Activated naive CD8-positive, alpha-beta T cell (primary cell): ENCODE results near the gene GBP7.

Experiments used
- H3K27ac Mint-ChIP-seq: one replicate; pipeline ENCODE4 v1.8.0; 2021; ENCODE audit warnings: mixed read lengths
- H3K27me3 Mint-ChIP-seq: one replicate; pipeline ENCODE4 v1.8.0; 2021; ENCODE audit warnings: mixed read lengths
- H3K36me3 Mint-ChIP-seq: one replicate; pipeline ENCODE4 v1.8.0; 2021; ENCODE audit warnings: mixed read lengths
- H3K4me1 Mint-ChIP-seq: one replicate; pipeline ENCODE4 v1.8.0; 2021; ENCODE audit warnings: low read depth, mixed read lengths
- H3K4me3 Mint-ChIP-seq: one replicate; pipeline ENCODE4 v1.8.0; 2021; ENCODE audit warnings: mild to moderate bottlenecking, mixed read lengths
- H3K9me3 Mint-ChIP-seq: one replicate; pipeline ENCODE4 v1.8.0; 2021; ENCODE audit warnings: low read depth, mixed read lengths

Gene GBP7

DNA sequence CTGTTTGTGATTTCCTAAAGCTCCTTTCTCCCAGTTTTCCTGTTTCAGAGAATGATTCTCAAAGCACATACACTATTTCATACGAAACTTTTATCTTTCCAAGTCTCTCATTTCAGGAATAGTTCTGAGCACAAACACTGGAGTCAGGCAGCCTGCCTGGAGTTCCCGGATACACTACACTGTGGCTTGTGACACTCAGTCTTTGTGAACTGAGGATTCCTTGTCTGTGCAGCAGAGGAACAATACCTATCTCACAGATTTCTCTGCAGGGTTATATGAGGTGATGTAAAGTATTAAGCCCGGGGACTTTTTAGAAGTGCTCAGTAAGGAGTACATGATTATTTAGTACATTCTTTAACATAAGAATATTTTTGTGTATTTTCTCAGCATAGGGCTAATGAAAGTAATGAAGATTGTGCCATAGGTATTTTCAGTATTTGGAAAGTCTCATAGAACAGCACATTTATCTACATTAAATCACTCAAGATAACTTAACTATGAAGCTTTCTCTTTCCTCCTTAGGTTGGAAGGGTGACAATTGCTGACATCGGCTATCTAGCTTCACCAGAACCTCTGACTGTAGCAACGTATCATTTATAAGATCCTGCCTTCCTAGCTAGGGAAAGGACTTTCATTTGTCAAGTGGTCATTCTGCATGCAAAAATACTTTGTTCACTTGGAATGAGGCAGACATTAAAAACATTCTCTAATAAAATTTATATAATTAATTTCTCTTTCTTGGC lies 62.8 kb downstream of the GBP7 start:
- Mint-ChIP-seq H3K4me3 (no peak overlapping the region), H3K36me3 (peaks cover 59% of the 10 kb centered on the region), H3K9me3 (no peaks in the 10 kb centered on the region), H3K27me3 (no peaks in the 10 kb centered on the region), H3K27ac (peak overlapping the region; percentile 67), H3K4me1 (peaks cover 58% of the 10 kb centered on the region)

DNA sequence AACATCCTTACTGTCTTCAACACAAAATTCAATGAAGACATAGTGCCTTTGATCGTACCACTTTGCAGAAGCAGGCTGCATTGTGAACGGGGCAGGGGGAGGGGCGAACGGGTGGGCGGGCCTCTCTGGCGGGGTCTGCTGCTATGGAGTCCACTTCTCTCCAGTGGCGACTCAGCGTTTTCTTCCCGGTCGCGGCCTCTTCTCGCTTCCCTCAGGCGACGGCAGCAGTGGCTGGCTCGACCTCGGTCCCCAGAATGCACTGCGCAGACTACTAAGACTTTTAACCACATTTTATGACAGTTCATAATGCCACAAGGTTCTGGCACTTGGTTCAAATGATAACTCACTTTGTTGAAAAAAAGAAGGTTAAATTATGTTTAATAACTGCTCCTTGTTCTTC lies 71.1 kb downstream of the GBP7 start:
- H3K4me1 Mint-ChIP-seq = peaks cover 20% of the 10 kb centered on the region
- H3K4me3 Mint-ChIP-seq = no peak overlapping the region
- peaks cover 53% of the 10 kb centered on the region for H3K36me3 Mint-ChIP-seq
- H3K27me3 Mint-ChIP-seq = no peaks in the 10 kb centered on the region
- peak overlapping the region; percentile 52 for H3K27ac Mint-ChIP-seq
- peaks cover 4% of the 10 kb centered on the region for H3K9me3 Mint-ChIP-seq

DNA sequence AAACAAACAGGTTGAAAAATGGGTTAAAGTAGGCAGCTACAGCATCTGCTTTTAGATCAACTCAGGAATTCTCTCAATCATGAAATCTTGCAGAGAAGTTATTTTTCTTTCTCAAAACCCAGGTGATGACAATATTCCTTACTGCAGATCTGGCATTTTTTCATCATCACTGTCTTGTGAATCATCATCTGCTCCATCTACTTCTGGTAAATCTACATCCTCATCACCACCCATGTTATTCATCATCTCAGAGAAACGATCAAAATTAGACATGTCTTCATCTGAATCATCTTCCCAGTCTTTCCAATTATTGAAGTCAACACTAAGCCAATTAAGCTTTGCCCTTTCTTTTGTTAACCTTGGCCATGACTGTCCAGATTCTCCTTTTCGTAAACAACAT lies 71.7 kb downstream of the GBP7 start:
- Mint-ChIP-seq H3K36me3 (peaks cover 48% of the 10 kb centered on the region), H3K4me3 (no peak overlapping the region), H3K4me1 (peaks cover 19% of the 10 kb centered on the region), H3K9me3 (peaks cover 4% of the 10 kb centered on the region), H3K27me3 (no peaks in the 10 kb centered on the region), H3K27ac (peak overlapping the region; percentile 52)

DNA sequence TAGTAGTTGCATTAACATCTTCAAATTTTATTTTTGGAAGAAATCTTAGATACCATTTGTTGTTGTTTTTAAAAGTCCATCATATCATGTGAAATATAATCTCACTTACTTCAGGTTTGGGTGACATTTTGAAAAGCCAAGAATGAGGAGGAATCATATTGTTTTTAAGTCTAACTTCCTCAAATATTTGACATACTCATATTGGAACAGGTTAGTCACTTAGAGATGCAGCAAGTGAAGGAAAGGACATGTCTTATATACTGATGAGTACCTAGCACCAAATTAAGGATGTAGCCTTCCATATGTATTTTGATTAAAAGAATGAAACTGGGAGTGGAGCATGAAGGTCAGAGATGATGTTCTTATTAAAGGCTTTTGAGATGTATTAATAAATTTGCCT lies 73.8 kb downstream of the GBP7 start:
- Mint-ChIP-seq H3K36me3 (peaks cover 33% of the 10 kb centered on the region), H3K4me1 (peaks cover 14% of the 10 kb centered on the region), H3K9me3 (peaks cover 4% of the 10 kb centered on the region), H3K27ac (no peak overlapping the region), H3K4me3 (no peak overlapping the region), H3K27me3 (no peaks in the 10 kb centered on the region)

DNA sequence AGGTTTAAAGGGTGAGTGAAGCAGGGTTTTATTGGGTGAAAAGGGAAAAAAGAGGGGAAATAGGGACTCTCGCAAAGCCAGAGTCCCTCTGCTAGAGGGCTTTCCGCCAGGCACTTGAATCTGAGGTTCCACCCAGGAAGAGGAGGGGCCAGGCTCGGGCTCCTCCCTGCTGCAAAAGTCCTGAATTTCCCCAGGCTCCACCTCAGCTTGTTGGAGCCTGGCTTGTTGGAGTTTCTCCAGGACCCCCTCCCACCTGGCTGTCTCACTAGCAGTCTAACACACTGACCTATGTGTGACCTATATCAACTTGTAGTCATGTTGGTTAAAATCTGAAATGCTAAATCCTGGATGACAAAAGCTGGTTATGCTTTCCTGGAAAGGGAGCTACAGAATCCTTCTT lies 75.4 kb downstream of the GBP7 start:
- Mint-ChIP-seq H3K36me3 (peaks cover 29% of the 10 kb centered on the region), H3K27ac (no peak overlapping the region), H3K4me3 (no peak overlapping the region), H3K27me3 (no peaks in the 10 kb centered on the region), H3K9me3 (peaks cover 15% of the 10 kb centered on the region), H3K4me1 (peaks cover 13% of the 10 kb centered on the region)

DNA sequence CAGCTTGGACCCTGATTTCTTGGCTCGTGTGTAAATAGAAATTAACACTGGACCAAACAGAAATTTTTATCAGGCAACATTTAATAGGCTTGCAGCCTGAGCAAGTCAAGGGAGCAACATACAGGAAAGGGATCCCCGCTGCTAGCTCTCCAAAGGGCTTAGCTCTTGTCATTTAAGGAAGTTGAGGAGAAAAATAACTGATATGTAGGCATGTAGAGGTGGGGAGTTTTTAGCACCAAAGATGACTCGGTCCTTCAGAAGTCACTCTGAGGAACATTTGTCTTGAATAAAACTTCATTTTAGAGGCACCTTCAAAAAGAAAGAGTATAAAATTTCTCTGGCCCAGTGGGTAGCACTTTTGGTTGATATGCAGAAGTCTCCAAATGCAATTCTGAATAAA lies 76.9 kb downstream of the GBP7 start:
- Mint-ChIP-seq H3K4me3 (no peak overlapping the region), H3K27me3 (no peaks in the 10 kb centered on the region), H3K27ac (no peak overlapping the region), H3K9me3 (peaks cover 11% of the 10 kb centered on the region), H3K36me3 (peaks cover 15% of the 10 kb centered on the region), H3K4me1 (peaks cover 2% of the 10 kb centered on the region)

DNA sequence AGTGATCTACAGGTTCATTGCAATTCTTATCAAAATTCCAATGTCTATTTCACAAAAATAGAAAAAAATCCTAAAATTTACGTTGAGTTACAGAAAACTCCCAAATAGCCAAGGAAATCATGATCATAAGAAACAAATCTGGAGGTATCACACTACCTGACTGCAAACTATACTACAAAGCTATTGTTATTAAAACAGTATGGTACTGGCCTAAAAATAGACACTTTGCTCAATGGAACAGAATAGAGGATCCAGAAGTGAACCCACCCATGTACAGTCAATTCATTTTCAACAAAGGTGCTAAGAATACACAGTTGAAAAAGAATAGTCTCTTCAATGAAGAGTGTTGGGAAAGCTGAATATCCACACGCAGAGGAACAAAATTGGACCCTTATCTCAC lies 80.1 kb downstream of the GBP7 start:
- no peaks in the 10 kb centered on the region for H3K27me3 Mint-ChIP-seq
- H3K4me1 Mint-ChIP-seq = peaks cover under 1% of the 10 kb centered on the region
- peaks cover 11% of the 10 kb centered on the region for H3K9me3 Mint-ChIP-seq
- H3K4me3 Mint-ChIP-seq = no peak overlapping the region
- no peak overlapping the region for H3K27ac Mint-ChIP-seq
- H3K36me3 Mint-ChIP-seq = peaks cover 11% of the 10 kb centered on the region

DNA sequence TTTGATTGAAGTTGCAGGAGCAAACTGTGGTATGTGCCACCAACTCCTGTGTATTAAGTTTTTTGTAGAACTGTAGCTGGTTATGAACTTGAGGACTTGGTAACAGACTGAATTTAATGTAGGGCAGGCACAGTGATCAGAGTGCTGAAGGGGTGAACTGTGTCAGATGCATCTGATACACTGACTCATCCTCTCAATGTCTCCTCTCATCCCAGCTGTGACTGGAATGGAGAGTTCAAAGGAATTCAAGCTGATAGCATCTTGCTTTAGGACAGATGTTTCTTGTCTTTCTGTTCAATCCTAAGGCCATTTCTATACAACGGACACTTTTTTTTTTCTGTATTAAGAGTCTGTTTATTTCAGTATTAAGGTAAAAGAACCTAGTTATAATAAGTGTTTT lies 85.8 kb downstream of the GBP7 start:
- H3K9me3 Mint-ChIP-seq = no peaks in the 10 kb centered on the region
- H3K4me3 Mint-ChIP-seq = no peak overlapping the region
- no peak overlapping the region for H3K27ac Mint-ChIP-seq
- no peaks in the 10 kb centered on the region for H3K27me3 Mint-ChIP-seq
- H3K4me1 Mint-ChIP-seq = peaks cover 5% of the 10 kb centered on the region
- H3K36me3 Mint-ChIP-seq = no peaks in the 10 kb centered on the region

DNA sequence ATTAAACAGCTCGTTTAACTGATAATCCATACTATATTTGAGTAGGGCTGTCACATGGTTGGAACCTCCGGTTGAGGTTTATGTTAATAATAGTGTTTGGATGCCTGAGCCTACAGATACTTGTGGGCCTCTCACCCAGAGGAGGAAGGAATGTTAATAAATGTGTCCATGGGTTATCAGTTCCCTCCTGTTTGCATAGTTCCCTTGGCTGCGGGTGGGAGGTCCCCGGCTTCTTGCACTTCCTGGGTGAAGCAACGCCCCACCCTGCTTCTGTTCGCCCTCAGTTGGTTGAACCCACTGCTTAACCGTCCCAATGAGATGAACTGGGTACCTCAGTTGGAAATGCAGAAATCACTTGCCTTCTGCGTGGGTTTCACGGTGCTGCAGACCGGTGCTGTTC lies 87.2 kb downstream of the GBP7 start:
- H3K4me3 Mint-ChIP-seq = no peak overlapping the region
- H3K4me1 Mint-ChIP-seq = peaks cover 5% of the 10 kb centered on the region
- no peaks in the 10 kb centered on the region for H3K27me3 Mint-ChIP-seq
- H3K9me3 Mint-ChIP-seq = no peaks in the 10 kb centered on the region
- H3K36me3 Mint-ChIP-seq = no peaks in the 10 kb centered on the region
- no peak overlapping the region for H3K27ac Mint-ChIP-seq

DNA sequence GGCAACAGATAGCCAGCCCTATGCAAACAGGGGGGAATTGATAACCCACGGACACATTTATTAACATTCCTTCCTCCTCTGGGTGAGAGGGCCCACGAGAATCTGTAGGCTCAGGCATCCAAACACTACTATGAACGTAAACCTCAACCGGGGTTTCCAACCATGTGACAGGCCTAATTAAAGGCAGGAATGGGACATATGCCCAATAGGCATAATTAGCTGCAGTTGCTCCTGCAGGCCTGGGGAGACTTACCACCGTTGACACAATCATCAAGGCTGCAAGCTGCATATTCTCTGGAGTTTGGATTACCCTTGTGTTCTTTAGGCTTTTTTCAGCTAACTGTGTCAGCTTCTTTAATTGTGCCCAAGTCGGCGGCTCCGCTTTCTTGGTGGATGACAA lies 88.6 kb downstream of the GBP7 start:
- H3K4me1 Mint-ChIP-seq = peaks cover 5% of the 10 kb centered on the region
- H3K27me3 Mint-ChIP-seq = no peaks in the 10 kb centered on the region
- H3K36me3 Mint-ChIP-seq = no peaks in the 10 kb centered on the region
- H3K4me3 Mint-ChIP-seq = no peak overlapping the region
- no peaks in the 10 kb centered on the region for H3K9me3 Mint-ChIP-seq
- H3K27ac Mint-ChIP-seq = no peak overlapping the region

DNA sequence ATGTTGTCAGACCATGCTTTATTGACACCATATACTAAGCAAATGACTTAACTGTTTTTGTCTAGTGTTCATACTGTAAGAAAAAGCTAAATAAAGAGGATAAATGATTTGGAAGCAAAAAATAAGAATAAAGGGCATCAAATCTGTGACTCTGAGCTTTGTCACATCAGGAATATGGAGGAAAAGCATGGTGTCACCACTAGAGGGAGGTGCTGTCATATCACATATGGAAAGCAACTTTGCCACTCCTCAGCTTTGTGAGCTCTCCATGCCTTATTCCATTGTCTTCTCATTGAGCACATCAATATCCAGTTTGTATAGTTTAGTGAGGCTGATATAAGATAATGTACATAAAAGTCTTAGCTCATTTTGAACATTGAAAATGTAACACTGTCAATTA lies 90.0 kb downstream of the GBP7 start:
- H3K27ac Mint-ChIP-seq = no peak overlapping the region
- H3K4me1 Mint-ChIP-seq = peaks cover 5% of the 10 kb centered on the region
- H3K36me3 Mint-ChIP-seq = no peaks in the 10 kb centered on the region
- H3K9me3 Mint-ChIP-seq = no peaks in the 10 kb centered on the region
- no peak overlapping the region for H3K4me3 Mint-ChIP-seq
- no peaks in the 10 kb centered on the region for H3K27me3 Mint-ChIP-seq
